H1 (cell line): ENCODE measurements around the gene UNC5B. TPM values are rescaled to one million over a fixed set of nuclear protein-coding genes. Genes with fewer than 3 reads are reported as not detected.
A peak's percentile ranks its signal among the peaks of the same experiment; 100 is the strongest.

ENCODE experiments used
- CTCF ChIA-PET: fragments of 300-600 bp; sonication (Branson Sonifier 250); formaldehyde crosslinking; loops from one replicate; lab custom pipeline; 2021; ENCODE audit not compliant: partially characterized antibody; lab: Charles Lee
- POLR2A ChIA-PET: fragments of 300-600 bp; sonication (Branson Sonifier 250); formaldehyde crosslinking; loops from one replicate; lab custom pipeline; 2021; ENCODE audit warnings: inconsistent platforms; ENCODE audit not compliant: partially characterized antibody; lab: Charles Lee
- DNase-seq, 2 experiments: peaks; one replicate each; pipeline versions ENCODE4 v3.0.0 to v3.0.0-alpha.2; 2010 to 2022; ENCODE audit warnings: low spot score in 2 of 2, low read depth in 1 of 2, mixed read lengths in 1 of 2
- FAIRE-seq: peaks from 2 replicates; lab custom pipeline; 2011; peaks lifted over from hg19 to GRCh38; lab: Jason Lieb, UNC
- H2AFZ ChIP-seq: 2 replicates; pipeline ENCODE4 v1.8.1; 2012; ENCODE audit warnings: low read length, inconsistent platforms
- H2AK5ac ChIP-seq: 2 replicates; pipeline ENCODE4 v1.6.1; 2013; ENCODE audit warnings: low read depth, low read length
- H2BK120ac ChIP-seq: replicated peaks from 2 replicates; pipeline ENCODE3; 2013; ENCODE audit warnings: low read depth, low read length, inconsistent platforms
- H2BK12ac ChIP-seq: 2 replicates; pipeline ENCODE4 v1.6.1; 2013; ENCODE audit warnings: low read depth, low read length
- H2BK15ac ChIP-seq: 2 replicates; pipeline ENCODE4 v1.6.1; 2013; ENCODE audit warnings: low read length
- H2BK20ac ChIP-seq: 2 replicates; pipeline ENCODE4 v1.6.1; 2013; ENCODE audit warnings: low read length
- H2BK5ac ChIP-seq: 2 replicates; pipeline ENCODE4 v1.6.1; 2013; ENCODE audit warnings: low read depth, low read length
- H3K14ac ChIP-seq: 2 replicates; pipeline ENCODE4 v1.6.1; 2013; ENCODE audit warnings: inconsistent platforms; ENCODE audit not compliant: insufficient read length
- H3K18ac ChIP-seq: 2 replicates; pipeline ENCODE4 v1.6.1; 2013; ENCODE audit warnings: low read length; ENCODE audit errors: extremely low read depth
- H3K23ac ChIP-seq: 2 replicates; pipeline ENCODE4 v1.6.1; 2013; ENCODE audit warnings: inconsistent platforms; ENCODE audit not compliant: insufficient read length
- H3K23me2 ChIP-seq: 2 replicates; pipeline ENCODE4 v1.6.1; 2013; ENCODE audit warnings: low read depth, low read length
- H3K27ac ChIP-seq: 2 replicates; pipeline ENCODE4 v1.6.1; 2011; ENCODE audit warnings: low read depth, low read length, inconsistent platforms
- H3K27me3 ChIP-seq, 4 experiments: replicated peaks in 1 of 4; 1 replicate in 1 of 4; 2 replicates in 3 of 4; pipeline versions ENCODE4 v1.6.1 to v1.8.1; 2011 to 2013; ENCODE audit warnings: low read length in 3 of 4, mild to moderate bottlenecking in 3 of 4, inconsistent platforms in 2 of 4, mixed read lengths in 2 of 4, moderate library complexity in 1 of 4; ENCODE audit not compliant: control insufficient read depth in 3 of 4, insufficient read depth in 3 of 4; ENCODE audit errors: extremely low read depth in 1 of 4
- H3K36me3 ChIP-seq, 4 experiments: 2 replicates each; pipeline versions ENCODE4 v1.6.1 to v1.8.1; 2011 to 2013; ENCODE audit warnings: mild to moderate bottlenecking in 4 of 4, low read length in 3 of 4, moderate library complexity in 2 of 4, control low read depth in 1 of 4, inconsistent platforms in 1 of 4; ENCODE audit not compliant: insufficient read depth in 4 of 4, control insufficient read depth in 2 of 4
- H3K4ac ChIP-seq: replicated peaks from 2 replicates; pipeline ENCODE3; 2013; ENCODE audit warnings: low read length, low read depth, mixed read lengths, inconsistent platforms; ENCODE audit not compliant: insufficient read length
- H3K4me1 ChIP-seq, 4 experiments: replicated peaks in 1 of 4; 1 replicate in 1 of 4; 2 replicates in 3 of 4; pipeline versions ENCODE4 v1.6.1 to v1.8.1; 2011 to 2013; ENCODE audit warnings: low read length in 3 of 4, inconsistent platforms in 2 of 4, mixed read lengths in 1 of 4; ENCODE audit not compliant: insufficient read depth in 4 of 4, control insufficient read depth in 3 of 4
- H3K4me2 ChIP-seq, 2 experiments: 2 replicates each; pipeline versions ENCODE4 v1.6.1 to v1.8.1; 2011 to 2013; ENCODE audit warnings: low read depth in 2 of 2, low read length in 2 of 2, control low read depth in 1 of 2, inconsistent platforms in 1 of 2, mild to moderate bottlenecking in 1 of 2; ENCODE audit not compliant: insufficient read depth in 1 of 2
- H3K4me3 ChIP-seq, 4 experiments: fragments of 200-600, 300-600 bp in 1 of 4; sonication (generic), shearing (Covaris generic), sonication (Bioruptor Twin) in 1 of 4; 2 replicates each; pipeline versions ENCODE4 v1.5.1 to v1.8.1; 2011 to 2016; ENCODE audit warnings: low read length in 4 of 4, low read depth in 3 of 4, control low read depth in 2 of 4, inconsistent platforms in 2 of 4, mild to moderate bottlenecking in 2 of 4, mixed read lengths in 1 of 4, moderate library complexity in 1 of 4; ENCODE audit not compliant: insufficient read depth in 2 of 4; ENCODE audit errors: extremely low read depth in 1 of 4
- H3K56ac ChIP-seq: replicated peaks from 2 replicates; pipeline ENCODE3; 2013; ENCODE audit warnings: low read depth, mild to moderate bottlenecking, mixed read lengths, low read length, inconsistent platforms; ENCODE audit not compliant: insufficient read length
- H3K79me1 ChIP-seq: 2 replicates; pipeline ENCODE4 v1.6.1; 2013; ENCODE audit warnings: low read depth, low read length, control low read depth
- H3K79me2 ChIP-seq, 2 experiments: 2 replicates each; pipeline versions ENCODE4 v1.6.1 to v1.8.1; 2012 to 2013; ENCODE audit warnings: low read length in 2 of 2, mild to moderate bottlenecking in 2 of 2, inconsistent platforms in 1 of 2; ENCODE audit not compliant: insufficient read depth in 2 of 2, control insufficient read depth in 1 of 2
- H3K9ac ChIP-seq, 4 experiments: replicated peaks in 1 of 4; 1 replicate in 1 of 4; 2 replicates in 3 of 4; pipeline versions ENCODE4 v1.6.1 to v1.8.1; 2011 to 2013; ENCODE audit warnings: low read depth in 3 of 4, low read length in 3 of 4, control low read depth in 2 of 4, mild to moderate bottlenecking in 2 of 4, moderate library complexity in 2 of 4, inconsistent platforms in 1 of 4; ENCODE audit errors: extremely low read depth in 1 of 4
- H3K9me3 ChIP-seq, 2 experiments: 2 replicates each; pipeline versions ENCODE4 v1.6.1 to v1.8.1; 2012 to 2013; ENCODE audit warnings: mild to moderate bottlenecking in 2 of 2, moderate library complexity in 2 of 2, control low read depth in 1 of 2, inconsistent platforms in 1 of 2, low read depth in 1 of 2, low read length in 1 of 2, mixed read lengths in 1 of 2; ENCODE audit not compliant: insufficient read depth in 2 of 2
- H4K20me1 ChIP-seq, 2 experiments: replicated peaks in 1 of 2; 2 replicates each; pipeline versions ENCODE3 to v1.8.1; 2011 to 2013; ENCODE audit warnings: inconsistent platforms in 2 of 2, low read length in 2 of 2, mild to moderate bottlenecking in 1 of 2; ENCODE audit not compliant: insufficient read depth in 2 of 2, control insufficient read depth in 1 of 2
- H4K5ac ChIP-seq: 2 replicates; pipeline ENCODE4 v1.6.1; 2013; ENCODE audit warnings: low read length, low read depth, mixed read lengths, inconsistent platforms; ENCODE audit not compliant: insufficient read length
- H4K8ac ChIP-seq: 2 replicates; pipeline ENCODE4 v1.8.0; 2013; ENCODE audit warnings: mild to moderate bottlenecking, moderate library complexity, low read length, inconsistent platforms; ENCODE audit not compliant: insufficient read depth; ENCODE audit errors: extremely low read depth
- H4K91ac ChIP-seq: replicated peaks from 2 replicates; pipeline ENCODE3; 2013; ENCODE audit warnings: low read length, mixed read lengths, inconsistent platforms; ENCODE audit not compliant: insufficient read length
- EZH2 ChIP-seq: fragments of 200-600 bp; sonication (generic); IDR thresholded peaks from 2 replicates; pipeline ENCODE4 v1.7.1; 2012; ENCODE audit warnings: low read depth, mild to moderate bottlenecking, moderate library complexity, low read length, inconsistent platforms; ENCODE audit not compliant: severe bottlenecking
- JUN ChIP-seq: IDR thresholded peaks from 2 replicates; pipeline ENCODE4 v1.6.1; 2011; ENCODE audit warnings: low read depth, mild to moderate bottlenecking, improper control_type of control experiment, low read length
- RFX5 ChIP-seq: IDR thresholded peaks from 2 replicates; pipeline ENCODE4 v1.6.1; 2011; ENCODE audit warnings: low read depth, low read length, improper control_type of control experiment, borderline replicate concordance
- WGBS, 2 experiments: shearing (Covaris generic) in 1 of 2; methylation state at CpG; one replicate each; pipeline versions ENCODE4 v1.1.6 to v1.1.7; 2013 to 2015; ENCODE audit warnings: low lambda C conversion rate in 2 of 2, mixed read lengths in 2 of 2, inconsistent platforms in 1 of 2, low coverage in 1 of 2, missing lambda C conversion rate in 1 of 2; ENCODE audit not compliant: insufficient replicate concordance in 2 of 2, insufficient coverage in 1 of 2, insufficient read length in 1 of 2; ENCODE audit errors: extremely low coverage in 1 of 2, missing lambda C conversion rate in 1 of 2; 5-methylcytosine and 5-hydroxymethylcytosine counted together
- polyA plus RNA-seq, 7 experiments: library from polyadenylated mRNA; depleted of rRNA in 3 of 7; stranded (reverse) in 5 of 7; unstranded in 2 of 7; fragments of >200 nt in 5 of 7; fragments of 200-250 nt in 2 of 7; gene quantifications; 1 replicate in 5 of 7; 2 replicates in 1 of 7; 4 replicates in 1 of 7; pipeline versions ENCODE4 v1.2.1 to v1.2.3, GENCODE V29; 2011 to 2013; ENCODE audit warnings: missing spikeins in 2 of 7, mixed read lengths in 2 of 7
- total RNA-seq: library from RNA; stranded (reverse); fragmentation: NEBNext Ultra II Directional; extraction: Animal tissue kit (Norgen Biotek cat#: 25700); gene quantifications from 2 replicates; pipeline ENCODE4 v1.2.1, GENCODE V29; 2021

Gene UNC5B
- total and polyA plus RNA-seq, 2 of the 8 experiments (the other 6 are each of a cell fraction or from before 2014, with no cell fraction given) = 27.9 to 31.8 TPM

DNA sequence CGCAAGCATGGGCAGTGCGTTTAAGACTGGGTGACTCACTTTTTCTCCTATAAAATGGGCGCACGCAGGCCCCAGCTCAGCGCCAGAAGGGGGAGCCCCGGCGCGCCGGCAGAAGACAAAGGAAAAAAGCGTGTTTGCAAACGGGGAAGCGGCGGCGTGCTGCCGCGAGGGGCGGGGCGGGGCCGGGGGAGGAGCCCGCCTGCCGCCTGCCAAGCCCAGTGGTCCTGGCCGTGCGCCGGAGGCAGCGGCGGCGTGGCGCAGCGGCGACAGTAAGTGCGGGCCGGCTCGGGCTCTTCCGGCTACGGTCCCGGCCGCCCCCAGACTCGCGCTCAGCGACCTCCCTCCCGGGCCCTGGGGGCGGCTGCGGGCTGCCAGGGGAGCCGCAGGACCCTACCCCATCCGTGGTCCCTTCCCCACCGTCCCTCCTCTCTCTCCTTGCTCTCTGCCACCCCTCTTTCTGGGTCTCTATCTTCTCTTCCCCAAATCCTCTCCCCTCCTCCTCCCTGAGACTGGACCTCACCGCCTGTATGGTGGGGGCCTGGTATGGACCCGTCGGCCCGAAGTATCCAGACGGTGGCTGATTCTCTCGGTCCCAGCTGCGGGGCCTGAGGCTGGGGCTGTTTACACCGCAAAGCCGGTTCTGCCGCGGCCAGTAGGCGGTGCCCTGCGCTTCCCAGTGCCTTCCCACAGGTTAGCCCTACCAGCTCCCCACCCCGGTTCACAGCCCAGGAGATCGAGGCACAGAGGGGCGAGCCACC lies 106.9 kb downstream of the UNC5B start, which contains the start of gene SLC29A3:
TSS of gene SLC29A3 (plus strand) at position 218 of the 758 bp plus-strand sequence. CDS start at position 269, 51 bp downstream.
- Histone ChIP-seq H2BK12ac (peak within 1 kb of the TSS; percentile 42; the same call in 1 of the 2 replicates), H3K27me3 (no peaks in the 10 kb centered on the region), H2BK20ac (no peak within 1 kb of the TSS), H2AK5ac (no peak within 1 kb of the TSS), H2BK120ac (no peak within 1 kb of the TSS), H3K4me1 (peaks cover 2 to 10% (median 3%) of the 10 kb centered on the region in 4 experiments; a peak in 4 of 7 replicates), H3K4me3 (peak within 1 kb of the TSS; percentile 45 to 87 (median 68)), H3K56ac (peak within 1 kb of the TSS; percentile 93), H3K27ac (peak within 1 kb of the TSS; percentile 11; the same call in 1 of the 2 replicates), H2AFZ (peak within 1 kb of the TSS; percentile 82; the same call in 1 of the 2 replicates), H3K4me2 (peak within 1 kb of the TSS; percentile 13 to 77), H4K20me1 (no peaks in the 10 kb centered on the region), H4K5ac (peak within 1 kb of the TSS; percentile 73), H3K79me2 (no peaks in the 10 kb centered on the region), H3K23ac (no peak within 1 kb of the TSS), H3K23me2 (no peaks in the 10 kb centered on the region), H2BK5ac (peak within 1 kb of the TSS; percentile 66; the same call in 1 of the 2 replicates), H3K36me3 (peaks cover 0 to 13% (median 9%) of the 10 kb centered on the region in 4 experiments; a peak in 6 of 8 replicates), H3K9ac (peak within 1 kb of the TSS in 2 of 4 experiments; percentile 53 to 56; a peak in 4 of 7 replicates), H3K79me1 (no peaks in the 10 kb centered on the region), H3K18ac (0 out of 2 replicates have a peak within 1 kb of the TSS, but pooled peaks have one; percentile 68), H3K9me3 (no peaks in the 10 kb centered on the region), H4K91ac (peak within 1 kb of the TSS; percentile 81), H4K8ac (peak within 1 kb of the TSS; percentile 81), H3K4ac (peak within 1 kb of the TSS; percentile 65), H3K14ac (no peak within 1 kb of the TSS), H2BK15ac (no peak within 1 kb of the TSS; the same call in 1 of the 2 replicates)
- WGBS, 2 experiments = 4% methylated on average over 31 of the region's 62 CpGs; no CpG with 5 or more reads in 1 of the 2 experiments
- ChIA-PET CTCF (interaction anchor here (0.6 to 22.4 kb wide), 52 partner anchors 11 to 436 kb away, joined by 3 to 401 read pairs (median 4); partner anchors contain the start of gene CDH23), POLR2A (interaction anchor here (0.6 to 2.1 kb wide), 9 partner anchors 9 to 377 kb away, joined by 3 to 5 read pairs (median 3); no protein-coding TSS in a partner anchor)
- FAIRE-seq (no peak), DNase-seq (peak; percentile 44 to 87)
- TF ChIP-seq JUN (no peak), EZH2 (no peak), RFX5 (no peak)
